Body of pancreas (tissue), 4 donors: ENCODE measurements around the gene RNF7. TPM values are rescaled to one million over a fixed set of nuclear protein-coding genes. Genes with fewer than 3 reads are reported as not detected.
A peak's percentile ranks its signal among the peaks of the same experiment; 100 is the strongest.

Source experiments
- ATAC-seq: fragments of 150-250 bp; one replicate; pipeline ENCODE4 v1.9.1; 2016
- DNase-seq, 4 donors: peaks; one replicate each; pipeline ENCODE4 v3.0.0-alpha.2; 2019
- H3K27ac ChIP-seq, 4 donors: fragments of 200-600 bp; sonication (generic); 1 replicate in 3 of 4; 2 replicates in 1 of 4; pipeline versions ENCODE4 v1.5.1 to v1.6.1; 2016 to 2019; ENCODE audit warnings: mild to moderate bottlenecking in 1 of 4, mixed read lengths in 1 of 4, moderate library complexity in 1 of 4
- H3K27me3 ChIP-seq, 2 donors: fragments of 200-600 bp; sonication (generic); one replicate each; pipeline ENCODE4 v1.6.0; 2016; ENCODE audit warnings: mild to moderate bottlenecking in 1 of 2
- H3K36me3 ChIP-seq, 2 donors: fragments of 200-600 bp; sonication (generic); replicated peaks in 1 of 2; 2 replicates each; pipeline ENCODE4 v1.5.1; 2016; ENCODE audit warnings: low read depth in 2 of 2; ENCODE audit not compliant: insufficient read depth in 1 of 2
- H3K4me1 ChIP-seq: fragments of 200-600 bp; sonication (generic); one replicate; pipeline ENCODE4 v1.6.0; 2016
- H3K4me3 ChIP-seq, 2 donors: fragments of 200-600 bp; sonication (generic); 1 replicate in 1 of 2; 2 replicates in 1 of 2; pipeline ENCODE4 v1.5.1; 2016 to 2019
- H3K9me3 ChIP-seq, 3 donors: fragments of 200-600 bp; sonication (generic); 1 replicate in 2 of 3; 2 replicates in 1 of 3; pipeline ENCODE4 v1.5.1; 2016
- POLR2A ChIP-seq, 3 donors: fragments of 450-650 bp; IDR thresholded peaks; one replicate each; pipeline ENCODE4 v1.6.1; 2016; ENCODE audit warnings: antibody characterized with exemption in 3 of 3, mild to moderate bottlenecking in 2 of 3
- WGBS, 2 donors: methylation state at CpG; one replicate each; pipeline ENCODE4 v1.1.5; 2017; 5-methylcytosine and 5-hydroxymethylcytosine counted together
- intact Hi-C: fragments of 100-400 bp; cut with DNase I; formaldehyde crosslinking; loops from one replicate; pipeline ENCODE4 v1.15.1; 2023
- small RNA-seq: library from RNA; depleted of rRNA; stranded (forward); fragments of <200 nt; gene quantifications from one replicate; pipeline ENCODE3, GENCODE V24; 2016
- total RNA-seq, 2 donors: library from RNA; depleted of rRNA; stranded (reverse); fragments of >200 nt; gene quantifications; one replicate each; pipeline ENCODE4 v1.1.0, GENCODE V29; 2016
- TF ChIP-seq, protein P1 (sequence below), 7 experiments: fragments of 450-650 bp in 4 of 7; fragments of 200-600 bp in 3 of 7; sonication (generic) in 3 of 7; IDR thresholded peaks; one replicate each; pipeline ENCODE4 v1.5.1; 2016 to 2019; ENCODE audit warnings: antibody characterized with exemption in 7 of 7

Gene RNF7
- total RNA-seq, 2 donors from 2014 or later = 12.5 to 61.2 TPM

DNA sequence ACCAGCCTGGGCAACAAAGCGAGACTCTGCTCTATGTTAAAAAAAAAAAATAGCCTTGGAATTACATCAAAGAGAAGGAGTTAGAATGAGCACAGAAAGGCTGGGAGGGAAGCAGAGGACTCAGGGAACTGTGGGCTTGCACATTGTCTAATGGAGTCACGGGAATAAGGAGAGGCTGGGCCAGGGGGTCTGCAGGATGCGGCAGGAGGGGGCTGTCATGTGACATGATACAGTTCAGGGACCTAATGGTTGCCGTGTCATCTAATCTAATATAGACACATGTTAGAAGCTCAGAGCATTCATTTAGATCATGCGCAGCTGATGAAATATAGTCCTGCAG lies 57.6 kb downstream of the RNF7 start:
- H3K4me1 ChIP-seq = peaks cover 26% of the 10 kb centered on the region
- DNase-seq = no peak
- TF ChIP-seq, protein P1, sequence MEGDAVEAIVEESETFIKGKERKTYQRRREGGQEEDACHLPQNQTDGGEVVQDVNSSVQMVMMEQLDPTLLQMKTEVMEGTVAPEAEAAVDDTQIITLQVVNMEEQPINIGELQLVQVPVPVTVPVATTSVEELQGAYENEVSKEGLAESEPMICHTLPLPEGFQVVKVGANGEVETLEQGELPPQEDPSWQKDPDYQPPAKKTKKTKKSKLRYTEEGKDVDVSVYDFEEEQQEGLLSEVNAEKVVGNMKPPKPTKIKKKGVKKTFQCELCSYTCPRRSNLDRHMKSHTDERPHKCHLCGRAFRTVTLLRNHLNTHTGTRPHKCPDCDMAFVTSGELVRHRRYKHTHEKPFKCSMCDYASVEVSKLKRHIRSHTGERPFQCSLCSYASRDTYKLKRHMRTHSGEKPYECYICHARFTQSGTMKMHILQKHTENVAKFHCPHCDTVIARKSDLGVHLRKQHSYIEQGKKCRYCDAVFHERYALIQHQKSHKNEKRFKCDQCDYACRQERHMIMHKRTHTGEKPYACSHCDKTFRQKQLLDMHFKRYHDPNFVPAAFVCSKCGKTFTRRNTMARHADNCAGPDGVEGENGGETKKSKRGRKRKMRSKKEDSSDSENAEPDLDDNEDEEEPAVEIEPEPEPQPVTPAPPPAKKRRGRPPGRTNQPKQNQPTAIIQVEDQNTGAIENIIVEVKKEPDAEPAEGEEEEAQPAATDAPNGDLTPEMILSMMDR (IDR thresholded peaks at IDR 0.05) = no peak
- no peak for TF ChIP-seq POLR2A (IDR thresholded peaks at IDR 0.05)
- 76 to 85% methylated on average over 5 of the region's 5 CpGs for WGBS, 2 donors
- no peak overlapping the region for H3K27ac ChIP-seq
- no peak for ATAC-seq
- H3K4me3 ChIP-seq = no peak overlapping the region
- no peaks in the 10 kb centered on the region for H3K9me3 ChIP-seq
- no peaks in the 10 kb centered on the region for H3K27me3 ChIP-seq
- no peaks in the 10 kb centered on the region for H3K36me3 ChIP-seq
- intact Hi-C loops = no loop called here

DNA sequence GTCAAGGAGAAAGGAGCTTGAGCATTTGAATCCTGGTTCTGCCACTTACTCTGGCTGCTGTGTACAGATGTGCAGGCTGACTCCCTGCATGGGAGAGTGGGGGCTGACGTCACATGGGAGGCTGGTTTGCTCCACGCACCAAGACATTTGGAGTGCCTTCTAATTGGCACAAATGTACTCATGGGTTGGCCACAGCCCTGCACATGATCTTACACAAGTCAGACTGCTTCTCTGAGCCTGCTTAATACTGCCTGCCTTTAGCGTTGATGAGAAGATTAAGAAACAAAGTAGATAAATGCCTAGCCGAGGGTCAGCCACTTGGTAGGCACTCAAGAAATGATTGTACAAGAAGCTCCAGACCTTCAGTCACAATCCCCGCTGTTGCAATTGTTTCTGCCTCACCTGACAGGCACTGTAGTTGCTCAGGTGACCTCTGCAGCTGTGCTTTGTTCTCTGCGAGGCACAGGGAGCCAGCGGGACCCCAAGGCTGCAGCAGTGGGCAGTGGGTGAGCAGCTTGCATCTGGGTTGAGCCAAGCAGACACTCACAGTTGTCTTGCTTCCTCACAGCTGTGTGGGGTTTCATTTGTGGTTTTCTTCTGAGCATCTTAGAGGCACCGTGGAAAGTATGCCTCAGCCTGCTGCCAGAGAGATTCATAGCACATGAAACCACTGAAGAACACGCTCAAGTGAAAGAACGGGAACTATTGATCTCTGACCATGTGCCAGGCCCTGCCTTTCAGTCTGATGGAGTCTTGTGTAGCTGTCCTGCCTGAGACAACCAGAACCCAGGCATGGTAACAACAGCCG lies 58.2 kb downstream of the RNF7 start:
- no peak overlapping the region for H3K4me3 ChIP-seq
- no peaks in the 10 kb centered on the region for H3K9me3 ChIP-seq
- no peaks in the 10 kb centered on the region for H3K36me3 ChIP-seq
- DNase-seq (peak; percentile 19 to 57 (median 32)), ATAC-seq (no peak)
- intact Hi-C loops = no loop called here
- H3K4me1 ChIP-seq = peaks cover 26% of the 10 kb centered on the region
- peak overlapping the region in 3 of 4 donors; percentile 19 to 60 (median 46) for H3K27ac ChIP-seq
- no peak for TF ChIP-seq POLR2A (IDR thresholded peaks at IDR 0.05)
- TF ChIP-seq, protein P1 (IDR thresholded peaks at IDR 0.05) = no peak
- H3K27me3 ChIP-seq = no peaks in the 10 kb centered on the region
- 54 to 66% methylated on average over 9 to 11 of the region's 11 CpGs for WGBS, 2 donors

Small RNA genes lying within 50 kb of the gene (small RNA-seq; reads per million reads assigned to genes)
- gene AC112771.1 = not detected

Other genes starting within 250 kb of the RNF7 start
- gene GRK7, start 25.1 kb downstream of the RNF7 start, total RNA-seq = not detected
- 10 to 100 TPM; 13.2 to 28.0 TPM for gene ATP1B3, start 138.3 kb downstream of the RNF7 start, total RNA-seq